HG02840 (cell line): ENCODE data around the gene TECPR1.

Experiments used
- ATAC-seq: cut with Tn5 transposase; IDR thresholded peaks from one replicate; pipeline ENCODE4 v1.9.1; 2021; ENCODE audit warnings: mild to moderate bottlenecking, moderate library complexity, moderate number of reproducible peaks; ENCODE audit not compliant: unreplicated experiment, low FRiP score

The TECPR1 gene

DNA sequence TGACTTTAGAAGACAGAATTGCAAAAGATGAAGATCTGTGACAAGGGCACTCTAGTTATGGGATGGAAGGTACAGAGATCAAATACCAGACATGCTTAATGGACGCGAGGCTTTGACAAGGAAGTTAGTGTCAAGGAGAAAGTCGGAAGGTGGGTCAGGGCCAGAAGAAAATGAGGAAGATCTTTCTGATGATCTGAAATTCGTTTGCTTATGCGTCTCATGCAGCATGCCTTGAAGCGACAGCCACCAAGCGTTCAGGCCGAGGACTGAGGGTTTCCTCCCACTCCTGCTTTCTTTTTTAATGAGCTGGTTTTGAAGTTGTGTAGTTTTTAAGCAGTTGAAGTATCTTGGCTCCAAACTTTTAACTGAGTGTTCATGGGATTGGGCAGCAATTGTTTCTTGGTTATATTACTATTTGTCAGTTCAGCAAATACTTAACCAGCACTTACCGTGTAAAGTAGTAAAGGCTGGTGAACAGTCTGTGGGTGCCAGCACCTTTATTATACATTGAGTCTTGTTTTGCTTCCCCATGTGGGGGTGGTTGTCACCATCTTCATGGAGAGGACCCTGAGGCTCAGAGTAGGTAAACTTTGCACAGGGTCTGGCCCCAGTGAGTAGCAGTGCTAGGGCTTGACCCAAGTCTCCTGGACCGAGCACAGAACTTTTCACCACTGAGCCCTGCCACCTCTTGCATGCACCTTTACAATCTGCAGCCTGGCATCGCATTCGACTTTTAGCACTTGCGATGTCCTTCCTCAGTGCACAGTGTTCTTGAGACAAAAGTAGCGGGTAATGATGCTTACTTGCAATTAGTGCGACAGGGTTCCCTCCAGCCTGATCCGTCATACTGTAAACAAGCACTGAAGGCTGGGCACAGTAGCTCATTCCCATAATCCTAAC is 55.1 kb downstream of the TECPR1 start:
- no peak for ATAC-seq

DNA sequence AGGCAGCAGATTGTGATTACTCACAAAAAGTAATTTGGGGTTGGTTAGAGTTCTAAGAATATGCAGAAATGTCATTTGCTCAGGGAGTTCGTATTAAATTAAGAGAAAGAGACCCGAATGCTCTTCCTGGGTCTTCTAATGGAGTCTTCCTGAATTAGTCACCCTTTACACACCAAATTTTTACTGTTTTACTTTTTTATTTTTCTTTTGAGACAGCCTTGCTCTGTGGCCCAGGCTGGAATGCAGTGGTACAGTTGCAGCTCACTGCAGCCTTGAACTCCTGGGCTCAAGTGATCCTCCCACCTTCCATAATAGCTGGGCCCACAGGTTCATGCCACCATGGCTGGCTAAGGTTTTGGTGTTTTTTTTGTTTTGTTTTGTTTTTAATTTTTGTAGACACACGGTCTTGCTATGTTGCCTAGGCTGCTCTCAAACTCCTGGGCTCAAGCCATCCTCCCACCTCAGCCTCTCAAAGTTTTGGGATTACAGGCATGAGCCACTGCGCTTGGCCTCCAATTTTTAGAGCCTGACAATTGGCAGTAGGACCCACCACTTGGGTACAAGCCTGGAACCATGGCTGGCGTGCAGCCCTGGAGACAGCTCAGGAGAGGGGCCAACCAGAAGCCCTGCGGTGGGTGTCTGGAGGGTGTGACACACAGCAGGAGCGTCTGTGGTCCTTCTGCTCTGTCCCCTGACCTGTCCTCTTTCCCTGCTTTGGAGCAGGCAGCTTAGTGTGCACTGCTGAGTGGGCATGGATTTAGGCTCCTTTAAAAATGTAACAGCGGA is 57.2 kb downstream of the TECPR1 start:
- no peak for ATAC-seq

DNA sequence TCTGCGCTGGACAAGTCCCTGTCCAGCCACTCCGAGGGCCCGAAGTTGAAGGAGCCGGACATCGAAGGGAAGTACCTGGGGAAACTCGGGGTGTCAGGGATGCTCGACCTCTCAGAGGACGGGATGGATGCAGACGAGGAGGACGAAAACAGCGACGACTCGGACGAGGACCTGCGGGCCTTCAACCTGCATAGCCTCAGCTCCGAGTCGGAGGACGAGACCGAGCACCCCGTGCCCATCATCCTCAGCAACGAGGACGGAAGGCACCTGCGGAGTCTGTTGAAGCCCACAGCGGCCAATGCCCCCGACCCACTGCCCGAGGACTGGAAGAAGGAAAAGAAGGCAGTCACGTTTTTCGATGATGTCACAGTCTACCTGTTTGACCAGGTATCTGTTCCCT is 57.8 kb downstream of the TECPR1 start:
- no peak for ATAC-seq

DNA sequence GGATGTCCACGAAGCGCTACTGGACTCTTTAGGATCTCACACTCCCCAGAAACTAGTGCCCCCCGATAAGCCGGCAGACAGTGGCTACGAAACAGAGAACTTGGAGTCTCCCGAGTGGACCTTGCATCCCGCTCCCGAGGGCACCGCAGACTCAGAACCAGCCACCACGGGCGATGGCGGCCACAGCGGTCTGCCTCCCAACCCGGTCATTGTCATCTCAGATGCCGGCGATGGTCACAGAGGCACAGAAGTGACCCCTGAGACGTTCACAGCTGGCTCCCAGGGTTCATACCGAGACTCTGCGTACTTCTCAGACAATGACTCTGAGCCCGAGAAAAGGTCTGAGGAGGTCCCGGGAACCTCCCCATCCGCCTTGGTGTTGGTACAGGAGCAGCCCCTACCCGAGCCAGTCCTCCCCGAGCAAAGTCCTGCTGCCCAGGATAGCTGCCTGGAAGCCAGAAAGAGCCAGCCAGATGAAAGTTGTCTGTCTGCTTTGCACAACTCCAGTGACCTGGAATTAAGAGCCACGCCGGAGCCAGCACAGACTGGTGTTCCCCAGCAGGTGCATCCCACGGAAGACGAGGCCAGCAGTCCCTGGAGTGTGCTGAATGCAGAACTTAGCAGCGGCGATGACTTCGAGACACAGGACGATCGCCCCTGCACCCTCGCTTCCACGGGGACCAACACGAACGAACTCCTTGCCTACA is 58.4 kb downstream of the TECPR1 start:
- no peak for ATAC-seq

DNA sequence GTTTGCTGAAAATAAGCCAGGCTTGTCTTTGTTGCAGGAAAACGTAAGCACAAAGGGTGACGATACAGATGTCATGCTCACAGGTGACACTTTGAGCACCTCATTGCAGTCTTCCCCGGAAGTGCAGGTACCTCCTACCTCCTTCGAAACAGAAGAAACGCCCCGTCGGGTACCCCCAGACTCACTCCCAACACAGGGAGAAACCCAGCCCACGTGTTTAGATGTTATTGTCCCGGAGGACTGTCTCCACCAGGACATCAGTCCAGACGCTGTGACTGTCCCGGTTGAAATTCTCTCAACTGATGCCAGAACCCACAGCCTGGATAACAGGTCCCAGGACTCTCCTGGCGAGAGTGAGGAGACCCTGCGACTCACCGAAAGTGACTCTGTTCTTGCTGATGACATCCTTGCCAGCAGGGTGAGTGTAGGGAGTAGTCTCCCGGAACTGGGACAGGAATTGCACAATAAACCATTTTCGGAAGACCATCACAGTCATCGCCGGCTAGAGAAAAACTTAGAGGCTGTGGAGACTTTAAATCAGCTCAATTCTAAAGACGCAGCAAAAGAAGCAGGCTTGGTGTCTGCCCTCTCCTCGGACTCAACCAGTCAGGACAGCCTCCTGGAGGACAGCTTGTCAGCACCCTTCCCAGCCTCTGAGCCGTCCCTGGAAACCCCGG is 59.1 kb downstream of the TECPR1 start:
- no peak for ATAC-seq

DNA sequence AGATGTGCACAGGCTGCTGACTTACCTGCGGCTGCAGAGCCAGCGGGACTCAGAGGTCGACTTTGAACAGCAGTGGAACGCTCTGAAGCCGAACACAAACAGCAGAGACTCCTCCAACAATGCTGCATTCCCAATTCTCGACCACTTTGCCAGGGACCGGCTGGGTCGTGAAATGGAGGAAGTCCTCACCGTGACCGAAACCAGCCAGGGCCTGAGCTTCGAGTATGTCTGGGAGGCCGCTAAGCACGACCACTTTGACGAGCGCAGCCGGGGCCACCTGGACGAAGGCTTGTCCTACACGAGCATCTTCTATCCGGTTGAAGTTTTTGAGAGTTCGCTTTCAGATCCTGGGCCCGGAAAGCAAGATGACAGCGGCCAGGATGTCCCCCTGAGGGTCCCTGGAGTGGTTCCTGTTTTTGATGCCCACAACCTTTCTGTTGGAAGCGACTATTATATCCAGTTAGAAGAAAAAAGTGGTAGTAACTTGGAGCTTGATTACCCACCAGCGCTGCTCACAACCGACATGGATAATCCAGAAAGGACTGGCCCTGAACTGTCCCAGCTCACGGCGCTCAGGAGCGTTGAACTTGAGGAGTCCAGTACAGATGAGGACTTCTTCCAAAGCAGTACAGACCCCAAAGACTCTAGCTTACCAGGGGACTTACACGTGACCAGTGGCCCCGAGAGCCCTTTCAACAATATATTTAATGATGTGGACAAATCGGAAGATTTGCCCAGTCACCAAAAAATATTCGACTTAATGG is 60.2 kb downstream of the TECPR1 start:
- no peak for ATAC-seq

DNA sequence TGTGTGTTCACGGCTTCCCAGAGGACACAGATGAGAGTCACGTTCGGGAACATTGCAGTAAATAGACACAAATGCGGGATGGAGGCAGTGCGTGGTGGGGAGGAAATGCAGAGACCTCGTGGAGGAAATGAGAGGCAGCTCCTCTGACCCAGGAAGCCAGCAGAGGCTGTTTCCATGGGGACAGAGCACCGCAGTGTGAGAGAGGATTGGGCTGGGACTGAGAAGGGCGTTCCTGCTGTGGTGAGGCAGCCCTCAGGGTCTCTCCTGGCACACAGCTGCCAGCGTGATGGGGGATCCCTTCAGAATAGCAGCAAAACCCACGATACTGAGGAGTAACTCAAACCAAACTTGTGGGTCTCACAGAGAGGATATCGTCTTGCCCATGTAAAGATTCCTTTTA is 62.5 kb downstream of the TECPR1 start:
- ATAC-seq, result no peak

DNA sequence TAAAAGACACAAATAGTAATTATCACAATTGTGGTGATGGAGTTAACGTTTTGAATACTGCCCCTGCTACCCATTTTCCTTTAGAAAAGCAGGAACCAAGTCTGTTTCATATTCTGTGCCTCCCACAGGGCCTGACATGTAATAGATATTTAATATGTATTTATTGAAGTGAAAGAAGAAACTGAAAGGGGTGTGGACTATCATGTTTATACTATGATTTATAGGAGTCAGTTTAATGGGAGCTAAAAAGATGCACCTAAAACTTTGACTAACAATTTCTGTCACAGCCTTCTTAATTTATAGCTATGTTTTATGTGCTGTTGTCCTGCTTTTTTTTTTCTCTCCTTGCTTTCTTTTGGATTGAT is 64.9 kb downstream of the TECPR1 start:
- no peak for ATAC-seq

DNA sequence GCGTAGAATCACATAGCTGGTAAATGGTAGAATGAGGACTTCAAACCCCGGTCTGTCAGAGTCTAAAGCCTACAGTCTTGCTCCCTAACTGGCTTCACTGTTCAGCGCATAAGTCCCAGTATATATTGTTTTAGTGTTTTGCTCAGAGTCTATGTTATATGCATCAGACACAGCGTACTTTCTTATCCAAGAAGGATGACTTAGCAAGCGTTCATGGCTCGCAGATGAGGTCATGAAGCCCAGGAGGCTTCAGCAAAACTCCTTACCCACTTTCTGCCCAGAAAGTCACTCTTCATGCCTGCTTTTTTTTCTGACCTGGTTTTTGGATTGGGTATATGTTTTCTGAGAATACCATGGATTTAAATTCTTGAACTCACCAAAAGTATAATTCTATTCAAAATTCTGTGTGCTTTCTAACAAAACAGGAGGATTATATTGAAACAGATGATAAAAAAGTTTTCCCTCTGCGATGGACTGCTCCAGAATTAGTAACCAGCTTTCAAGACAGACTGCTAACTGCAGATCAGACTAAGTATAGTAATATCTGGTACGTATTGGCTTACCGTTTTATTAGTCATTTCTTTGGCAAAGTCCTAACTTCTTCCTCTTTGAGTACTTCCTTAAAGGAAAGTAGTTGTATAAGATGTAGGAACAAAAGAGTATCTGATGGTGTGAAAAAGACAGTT is 65.4 kb downstream of the TECPR1 start:
- no peak for ATAC-seq

DNA sequence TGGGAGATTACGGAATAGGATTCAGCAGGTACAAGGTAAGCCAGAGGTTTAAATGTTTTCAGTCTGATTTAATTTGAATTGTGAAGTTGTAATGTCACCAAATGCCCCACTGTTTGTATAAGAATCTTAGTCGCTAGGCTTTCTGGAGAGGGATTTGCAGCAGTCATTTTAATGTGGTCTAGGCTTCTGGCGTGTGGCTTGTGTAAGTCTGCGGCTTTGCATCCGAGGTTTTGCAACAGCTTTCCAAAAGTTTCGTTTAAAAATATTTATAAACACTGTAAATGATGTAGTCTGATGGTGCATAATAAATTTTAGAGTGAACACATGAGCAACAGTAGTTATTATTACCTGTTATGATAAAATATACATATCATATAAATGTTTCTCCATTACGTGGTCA is 66.9 kb downstream of the TECPR1 start:
- no peak for ATAC-seq

DNA sequence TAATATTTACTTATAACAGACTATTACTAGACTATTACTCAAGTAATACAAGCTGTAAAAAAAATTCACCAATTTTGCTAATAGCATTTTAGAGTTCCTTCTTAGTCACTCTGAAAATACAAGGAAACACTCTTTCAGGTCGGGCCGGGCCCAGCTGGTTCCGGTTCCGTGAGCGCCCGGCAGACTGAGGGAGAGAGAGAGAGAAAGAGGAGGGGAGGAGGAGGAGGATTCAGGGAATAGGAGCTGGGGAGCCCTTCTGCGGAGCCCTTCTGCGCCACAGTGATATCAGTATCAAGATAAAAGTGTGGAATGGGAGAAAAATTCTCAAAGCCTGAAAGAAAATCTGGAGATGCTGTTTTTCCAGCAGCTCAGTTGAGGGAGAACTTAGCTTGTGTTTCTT is 71.3 kb downstream of the TECPR1 start:
- ATAC-seq, result no peak

DNA sequence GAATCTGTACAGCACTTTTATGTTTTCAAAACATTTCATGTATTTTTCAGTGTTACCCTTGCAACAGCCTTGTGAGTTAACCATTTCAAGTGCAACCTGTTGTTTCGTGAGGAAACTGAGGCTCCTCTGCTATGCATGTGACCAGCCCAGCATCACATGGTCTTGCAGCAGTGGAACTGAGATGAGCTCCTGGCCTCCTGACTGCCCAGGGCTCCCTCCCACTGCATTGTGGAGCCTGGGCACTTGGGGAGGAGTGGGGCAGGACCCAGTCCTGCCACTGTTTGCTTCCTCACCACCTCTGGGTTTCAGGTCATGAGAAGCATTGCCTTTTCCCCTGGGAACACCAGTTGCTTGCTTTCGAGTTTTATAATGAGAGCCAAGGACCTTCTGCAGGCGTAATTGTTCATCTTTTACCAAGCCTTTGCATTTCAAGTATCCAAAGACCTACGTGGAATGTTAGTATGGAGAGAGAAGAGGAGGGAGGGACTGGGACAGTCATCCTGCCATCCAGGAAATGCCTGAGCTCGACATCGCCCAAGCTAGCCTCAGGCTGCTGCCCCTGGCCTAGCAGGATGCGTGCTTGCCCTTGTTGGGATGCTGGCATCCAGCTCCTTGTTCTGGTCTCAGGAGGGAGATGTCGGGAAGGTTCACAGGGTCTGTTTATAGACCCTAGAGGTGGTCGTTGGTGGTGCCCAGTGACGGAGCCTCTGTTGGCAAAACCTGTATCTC is 73.1 kb downstream of the TECPR1 start:
- no peak for ATAC-seq

DNA sequence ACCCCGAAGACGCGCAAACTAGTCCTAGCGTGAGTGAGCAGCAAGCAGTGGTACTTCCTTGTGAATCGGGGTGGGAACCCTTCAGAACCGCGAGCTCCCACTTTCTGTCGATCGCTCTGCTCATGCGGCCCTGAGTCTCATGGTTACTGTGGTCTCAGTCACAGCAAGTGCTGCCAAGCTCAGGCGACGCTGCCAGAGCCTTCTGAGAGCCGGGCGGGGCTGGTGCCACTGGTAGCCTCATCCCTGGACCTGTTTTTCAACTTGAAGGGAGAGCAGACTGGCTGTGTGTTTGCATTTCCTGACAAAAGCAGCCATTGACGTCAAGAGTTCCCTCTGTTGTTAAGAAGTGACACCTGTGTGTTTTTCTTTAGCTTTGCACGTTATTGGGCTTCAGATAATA is 73.7 kb downstream of the TECPR1 start:
- ATAC-seq, result no peak

DNA sequence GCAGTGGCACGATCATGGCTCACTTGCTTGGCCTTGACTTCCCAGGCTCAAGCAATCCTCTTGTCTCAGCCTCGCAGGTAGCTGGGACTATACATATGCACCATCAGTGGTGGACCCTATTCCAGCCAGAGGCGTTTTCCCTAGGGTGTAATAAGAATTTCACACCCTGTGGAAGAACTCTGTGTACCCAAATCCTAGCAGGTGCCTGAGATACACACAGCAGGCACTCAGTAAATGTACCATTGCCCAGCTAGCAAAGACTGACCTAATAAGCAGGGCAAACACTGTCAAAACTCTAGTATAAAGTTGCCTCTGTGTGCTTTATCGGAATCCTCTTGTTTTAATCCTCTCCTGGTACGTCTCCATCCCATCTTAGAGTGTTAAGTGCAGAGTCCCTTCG is 74.5 kb downstream of the TECPR1 start:
- ATAC-seq, result no peak

DNA sequence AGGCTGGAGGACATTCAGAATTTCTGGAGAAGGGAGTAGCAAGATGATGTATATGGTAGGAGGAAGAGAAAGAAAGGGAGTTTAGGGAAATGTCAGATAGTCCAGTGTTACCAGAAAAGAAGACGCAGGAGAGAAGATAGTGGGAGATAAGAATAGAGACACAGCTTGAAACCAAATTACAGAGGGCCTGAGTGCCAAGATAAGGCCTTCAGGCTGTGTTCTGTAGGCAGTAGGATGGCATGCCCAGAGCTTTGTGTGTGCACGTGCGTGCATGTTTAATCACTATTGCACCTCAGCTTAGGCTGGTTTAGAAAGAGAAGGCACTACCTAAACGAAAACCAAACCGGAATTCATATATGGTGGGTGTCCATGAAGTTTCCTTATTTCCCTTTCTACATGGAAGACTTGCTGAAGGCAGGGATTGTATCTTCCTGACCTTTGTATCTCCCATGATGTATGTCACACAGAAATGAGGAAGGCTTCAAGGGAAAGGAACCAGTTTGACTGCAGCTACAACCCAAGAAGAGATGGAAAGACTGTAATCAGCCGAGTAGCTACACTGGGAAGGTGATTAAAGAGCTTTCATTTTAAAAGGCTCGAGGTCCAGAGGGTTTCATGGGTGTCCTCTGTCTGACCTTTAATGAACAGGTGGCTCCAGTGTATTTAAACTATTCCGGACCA is 76.6 kb downstream of the TECPR1 start:
- no peak for ATAC-seq

DNA sequence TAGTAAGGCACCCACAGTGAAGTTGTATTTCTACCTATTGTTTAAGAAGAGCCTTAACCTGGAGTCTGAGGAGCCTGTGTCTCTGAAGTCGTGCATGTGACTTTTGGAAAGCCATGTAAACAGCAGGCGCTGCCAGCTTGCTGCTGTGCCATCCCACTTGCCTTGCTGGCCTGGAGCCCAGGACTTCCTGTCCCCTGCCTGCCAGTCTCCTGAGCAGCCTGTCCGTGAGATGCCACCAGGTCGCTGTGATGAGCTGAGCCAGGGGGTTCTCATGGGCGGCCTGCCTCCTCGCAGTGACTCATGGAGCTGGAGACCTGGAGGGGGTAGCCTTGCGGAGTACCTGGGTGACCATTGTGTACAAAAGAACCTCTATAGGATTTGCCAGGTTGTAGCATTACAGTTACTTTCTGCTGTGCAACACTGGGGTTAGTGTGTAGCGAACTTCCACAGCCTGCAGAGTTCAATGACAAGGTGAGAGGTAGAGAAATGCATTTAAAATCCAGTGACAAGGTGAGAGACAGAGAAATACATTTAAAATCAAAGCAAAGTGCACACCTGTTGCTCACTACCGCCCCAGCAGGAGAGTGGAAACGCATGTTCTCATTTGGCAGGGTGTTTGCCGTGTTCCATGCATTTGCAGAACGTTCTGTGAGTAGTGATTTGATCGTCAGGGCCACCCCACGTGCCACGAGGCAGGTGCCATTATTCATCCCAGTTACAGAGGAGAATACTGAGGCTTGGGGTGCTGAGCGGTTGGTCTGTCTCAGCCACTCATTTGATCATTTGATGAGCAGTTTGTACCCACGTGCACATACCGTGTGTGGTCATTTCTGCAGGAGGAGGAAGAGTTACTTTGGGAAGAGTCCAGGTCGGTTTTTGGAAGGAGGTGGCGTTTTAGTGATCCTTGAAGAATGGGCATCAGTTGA is 77.4 kb downstream of the TECPR1 start:
- no peak for ATAC-seq

DNA sequence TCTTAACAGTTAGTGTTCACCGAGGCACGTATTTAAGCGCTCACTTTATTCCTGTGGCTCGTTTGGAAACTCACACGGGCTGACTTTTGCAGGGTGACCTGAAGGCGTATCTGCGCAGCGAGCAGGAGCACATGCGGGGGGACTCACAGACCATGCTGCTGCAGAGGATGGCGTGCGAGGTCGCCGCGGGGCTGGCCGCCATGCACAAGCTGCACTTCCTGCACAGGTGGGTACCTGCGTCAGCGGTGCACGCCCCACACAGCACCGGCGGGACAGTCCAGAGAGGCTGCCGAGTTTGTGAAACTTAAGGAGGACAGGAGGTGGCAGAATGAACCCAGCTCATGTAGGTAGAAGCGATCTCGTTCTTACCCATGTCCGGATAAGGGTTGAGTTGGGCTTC is 80.6 kb downstream of the TECPR1 start:
- no peak for ATAC-seq
